Keratinocyte (primary cell): ENCODE results near the gene MVB12B. TPM values are rescaled to one million over a fixed set of nuclear protein-coding genes. Genes with fewer than 3 reads are reported as not detected.

Experiments used
- DNase-seq: peaks from one replicate; pipeline ENCODE4 v3.0.0-alpha.2; 2011; ENCODE audit warnings: low read depth, missing footprints, low spot score
- FAIRE-seq: peaks from 2 replicates; lab custom pipeline; 2011; peaks lifted over from hg19 to GRCh38; lab: Jason Lieb, UNC
- H2AFZ ChIP-seq: 2 replicates; pipeline ENCODE4 v1.6.0; 2012; ENCODE audit warnings: low read length, control low read depth, inconsistent platforms; ENCODE audit not compliant: control insufficient read depth
- H3K27ac ChIP-seq: 2 replicates; pipeline ENCODE4 v1.5.1; 2011; ENCODE audit warnings: low read length; ENCODE audit not compliant: control insufficient read depth, insufficient read depth
- H3K27me3 ChIP-seq: 3 replicates; pipeline ENCODE4 v1.6.0; 2011; ENCODE audit warnings: low read length; ENCODE audit not compliant: control insufficient read depth, insufficient read depth; ENCODE audit errors: extremely low read depth
- H3K36me3 ChIP-seq, 2 experiments: 2 replicates in 1 of 2; 3 replicates in 1 of 2; pipeline ENCODE4 v1.5.1; 2011; ENCODE audit warnings: low read length in 2 of 2, mild to moderate bottlenecking in 1 of 2; ENCODE audit not compliant: control insufficient read depth in 2 of 2, insufficient read depth in 2 of 2; ENCODE audit errors: extremely low read depth in 1 of 2
- H3K4me1 ChIP-seq: 3 replicates; pipeline ENCODE4 v1.5.1; 2011; ENCODE audit warnings: low read length; ENCODE audit not compliant: control insufficient read depth, insufficient read depth; ENCODE audit errors: extremely low read depth
- H3K4me2 ChIP-seq: 3 replicates; pipeline ENCODE4 v1.6.0; 2011; ENCODE audit warnings: low read depth, low read length; ENCODE audit not compliant: control insufficient read depth, insufficient read depth; ENCODE audit errors: extremely low read depth
- H3K4me3 ChIP-seq, 3 experiments: fragments of 200-600 bp in 1 of 3; sonication (generic) in 1 of 3; 2 replicates in 2 of 3; 3 replicates in 1 of 3; pipeline ENCODE4 v1.5.1; 2011 to 2016; ENCODE audit warnings: low read length in 3 of 3, mild to moderate bottlenecking in 3 of 3, control low read depth in 2 of 3, inconsistent platforms in 1 of 3, low read depth in 1 of 3, mixed read lengths in 1 of 3, mixed run types in 1 of 3, moderate library complexity in 1 of 3; ENCODE audit not compliant: control insufficient read depth in 2 of 3, insufficient read depth in 2 of 3; ENCODE audit errors: extremely low read depth in 1 of 3
- H3K79me2 ChIP-seq: 2 replicates; pipeline ENCODE4 v1.6.0; 2012; ENCODE audit warnings: low read length; ENCODE audit not compliant: control insufficient read depth, insufficient read depth
- H3K9ac ChIP-seq: 3 replicates; pipeline ENCODE4 v1.6.0; 2011; ENCODE audit warnings: low read length; ENCODE audit not compliant: control insufficient read depth, insufficient read depth; ENCODE audit errors: extremely low read depth
- H3K9me1 ChIP-seq: 3 replicates; pipeline ENCODE4 v1.6.0; 2011; ENCODE audit warnings: low read length; ENCODE audit not compliant: control insufficient read depth, insufficient read depth; ENCODE audit errors: extremely low read depth
- H3K9me3 ChIP-seq: 2 replicates; pipeline ENCODE4 v1.5.1; 2012; ENCODE audit warnings: low read depth, low read length; ENCODE audit not compliant: control insufficient read depth
- H4K20me1 ChIP-seq: 3 replicates; pipeline ENCODE4 v1.6.0; 2011; ENCODE audit warnings: low read length; ENCODE audit not compliant: control insufficient read depth, insufficient read depth; ENCODE audit errors: extremely low read depth
- CTCF ChIP-seq, 3 experiments: IDR thresholded peaks in 1 of 3; conservative IDR thresholded peaks in 1 of 3; optimal IDR thresholded peaks in 1 of 3; 2 replicates in 2 of 3; 3 replicates in 1 of 3; pipeline versions ENCODE3 to v1.5.1; 2011; ENCODE audit warnings: low read length in 3 of 3, mild to moderate bottlenecking in 3 of 3, moderate library complexity in 2 of 3, control low read depth in 1 of 3, inconsistent platforms in 1 of 3; ENCODE audit not compliant: insufficient read depth in 2 of 3; ENCODE audit errors: extremely low read depth in 1 of 3
- EZH2 ChIP-seq: IDR thresholded peaks from one replicate; pipeline ENCODE4 v1.6.1; 2012; ENCODE audit warnings: inconsistent platforms, mild to moderate bottlenecking, low read length, moderate library complexity
- dilution Hi-C: fragments of 300-500 bp; cut with MboI; formaldehyde crosslinking; loops from one replicate; pipeline ENCODE4 v1.7.0; 2020; ENCODE audit warnings: low sequenced_read_pairs; ENCODE audit not compliant: extremely low pct_ligation_motif_present
- polyA plus RNA-seq, 5 experiments: library from polyadenylated mRNA; depleted of rRNA in 3 of 5; stranded (reverse) in 3 of 5; stranded (forward) in 1 of 5; unstranded in 1 of 5; fragments of >200 nt; gene quantifications; 1 replicate in 1 of 5; 2 replicates in 3 of 5; 3 replicates in 1 of 5; pipeline versions ENCODE4 v1.2.1 to v1.2.3, GENCODE V29; 2011 to 2012; ENCODE audit warnings: missing spikeins in 2 of 5, low read depth in 1 of 5, low replicate concordance in 1 of 5

MVB12B gene
- polyA plus RNA-seq, 1 donor (not counting 4 experiments of a cell fraction or from before 2014, with no cell fraction given): 1.2 TPM

GRCh38 chr9:126428534-126429175 lies 102.0 kb downstream of the MVB12B start:
- Histone ChIP-seq H3K4me2 (no peak overlapping the region), H3K9me1 (no peaks in the 10 kb centered on the region), H3K27me3 (no peaks in the 10 kb centered on the region), H3K4me3 (no peak overlapping the region), H3K36me3 (no peaks in the 10 kb centered on the region), H3K9ac (no peak overlapping the region), H3K4me1 (no peaks in the 10 kb centered on the region), H3K27ac (no peak overlapping the region), H2AFZ (no peak overlapping the region), H3K79me2 (no peaks in the 10 kb centered on the region), H3K9me3 (no peaks in the 10 kb centered on the region), H4K20me1 (no peaks in the 10 kb centered on the region)
- dilution Hi-C loops: no loop called here
- TF ChIP-seq CTCF (optimal IDR thresholded peaks at IDR 0.05 in 1 of 3, IDR thresholded peaks at IDR 0.05 in 1 of 3, conservative IDR thresholded peaks at IDR 0.05 in 1 of 3; ENCODE audit: extremely low read depth in 1 of 3, insufficient read depth in 2 of 3, low read length in 3 of 3): no peak
- no peak for TF ChIP-seq EZH2
- DNase-seq: no peak
- no peak for FAIRE-seq

GRCh38 chr9:126429190-126429589 lies 102.6 kb downstream of the MVB12B start:
- Histone ChIP-seq H3K9ac (no peak overlapping the region), H3K4me1 (no peaks in the 10 kb centered on the region), H3K4me2 (no peak overlapping the region), H3K9me1 (no peaks in the 10 kb centered on the region), H3K27ac (no peak overlapping the region), H2AFZ (no peak overlapping the region), H3K27me3 (no peaks in the 10 kb centered on the region), H4K20me1 (no peaks in the 10 kb centered on the region), H3K36me3 (no peaks in the 10 kb centered on the region), H3K9me3 (no peaks in the 10 kb centered on the region), H3K79me2 (no peaks in the 10 kb centered on the region), H3K4me3 (no peak overlapping the region)
- TF ChIP-seq CTCF (optimal IDR thresholded peaks at IDR 0.05 in 1 of 3, IDR thresholded peaks at IDR 0.05 in 1 of 3, conservative IDR thresholded peaks at IDR 0.05 in 1 of 3; ENCODE audit: extremely low read depth in 1 of 3, insufficient read depth in 2 of 3, low read length in 3 of 3): no peak
- TF ChIP-seq EZH2: no peak
- DNase-seq (no peak), FAIRE-seq (no peak)
- dilution Hi-C loops: no loop called here
